HT-29 (cell line): ENCODE data around the gene GABPB1. TPM values are rescaled to one million over a fixed set of nuclear protein-coding genes. Genes with fewer than 3 reads are reported as not detected.
"Not testable (repeated sequence)": the region's sequence is repeated elsewhere in the genome, so short reads cannot be mapped to it uniquely, and the experiment has no call there.

Experiments used
- DNase-seq: peaks from one replicate; pipeline ENCODE4 v3.0.0-alpha.2; 2015; ENCODE audit warnings: low spot score
- total RNA-seq: library from RNA; depleted of rRNA; stranded (reverse); fragments of >200 nt; shearing (Covaris generic); gene quantifications from 2 replicates; pipeline ENCODE4 v1.2.3, GENCODE V29; 2014; rRNA removed

Gene GABPB1
- total RNA-seq = 35.3 and 38.3 TPM in 2 replicates

GRCh38 chr15:50354838-50355618 lies at the start of gene GABPB1:
Gene GABPB1 (minus strand): TSS chr15:50355198. CDS start chr15:50309798, 45,400 bp downstream.
- peak; percentile 95 for DNase-seq

- not testable (repeated sequence) for DNase-seq
Measured at GRCh38 chr15:50391561-50391960, 36.6 kb upstream of the GABPB1 start.

- DNase-seq = no peak
Measured at GRCh38 chr15:50390554-50391264, 35.7 kb upstream of the GABPB1 start.

- DNase-seq = not testable (repeated sequence)
Measured at GRCh38 chr15:50382408-50382807, 27.4 kb upstream of the GABPB1 start.

GRCh38 chr15:50381438-50381837 lies 26.4 kb upstream of the GABPB1 start:
- no peak for DNase-seq

- DNase-seq = no peak
Measured at GRCh38 chr15:50380089-50380488, 25.1 kb upstream of the GABPB1 start.

- DNase-seq = not testable (repeated sequence)
Measured at GRCh38 chr15:50379413-50379812, 24.4 kb upstream of the GABPB1 start.

GRCh38 chr15:50378776-50379175 lies 23.8 kb upstream of the GABPB1 start:
- DNase-seq = no peak

GRCh38 chr15:50377867-50378751 lies 23.1 kb upstream of the GABPB1 start:
- DNase-seq = no peak

GRCh38 chr15:50369564-50369963 lies 14.6 kb upstream of the GABPB1 start:
- DNase-seq = not testable (repeated sequence)

GRCh38 chr15:50365971-50366370 lies 11.0 kb upstream of the GABPB1 start:
- DNase-seq = no peak

GRCh38 chr15:50365570-50365969 lies 10.6 kb upstream of the GABPB1 start:
- no peak for DNase-seq

GRCh38 chr15:50363612-50364011 lies 8.6 kb upstream of the GABPB1 start:
- DNase-seq = no peak

GRCh38 chr15:50361756-50362155 lies 6.8 kb upstream of the GABPB1 start:
- no peak for DNase-seq

- DNase-seq = peak; percentile 75
Measured at GRCh38 chr15:50358845-50359244, 3.8 kb upstream of the GABPB1 start.

GRCh38 chr15:50355980-50356379 lies 982 bp upstream of the GABPB1 start:
- no peak for DNase-seq

- no peak for DNase-seq
Measured at GRCh38 chr15:50355619-50355905, 564 bp upstream of the GABPB1 start.

- DNase-seq = peak; percentile 85
Measured at GRCh38 chr15:50353975-50354837, 792 bp downstream of the GABPB1 start.

- DNase-seq = no peak
Measured at GRCh38 chr15:50353251-50353974, 1.6 kb downstream of the GABPB1 start.

- DNase-seq = no peak
Measured at GRCh38 chr15:50350621-50351020, 4.4 kb downstream of the GABPB1 start.
